Measurements from ENCODE around the gene MOAP1.
"Not testable (repeated sequence)": the region's sequence is repeated elsewhere in the genome, so short reads cannot be mapped to it uniquely, and the experiment has no call there.

The MOAP1 gene

DNA sequence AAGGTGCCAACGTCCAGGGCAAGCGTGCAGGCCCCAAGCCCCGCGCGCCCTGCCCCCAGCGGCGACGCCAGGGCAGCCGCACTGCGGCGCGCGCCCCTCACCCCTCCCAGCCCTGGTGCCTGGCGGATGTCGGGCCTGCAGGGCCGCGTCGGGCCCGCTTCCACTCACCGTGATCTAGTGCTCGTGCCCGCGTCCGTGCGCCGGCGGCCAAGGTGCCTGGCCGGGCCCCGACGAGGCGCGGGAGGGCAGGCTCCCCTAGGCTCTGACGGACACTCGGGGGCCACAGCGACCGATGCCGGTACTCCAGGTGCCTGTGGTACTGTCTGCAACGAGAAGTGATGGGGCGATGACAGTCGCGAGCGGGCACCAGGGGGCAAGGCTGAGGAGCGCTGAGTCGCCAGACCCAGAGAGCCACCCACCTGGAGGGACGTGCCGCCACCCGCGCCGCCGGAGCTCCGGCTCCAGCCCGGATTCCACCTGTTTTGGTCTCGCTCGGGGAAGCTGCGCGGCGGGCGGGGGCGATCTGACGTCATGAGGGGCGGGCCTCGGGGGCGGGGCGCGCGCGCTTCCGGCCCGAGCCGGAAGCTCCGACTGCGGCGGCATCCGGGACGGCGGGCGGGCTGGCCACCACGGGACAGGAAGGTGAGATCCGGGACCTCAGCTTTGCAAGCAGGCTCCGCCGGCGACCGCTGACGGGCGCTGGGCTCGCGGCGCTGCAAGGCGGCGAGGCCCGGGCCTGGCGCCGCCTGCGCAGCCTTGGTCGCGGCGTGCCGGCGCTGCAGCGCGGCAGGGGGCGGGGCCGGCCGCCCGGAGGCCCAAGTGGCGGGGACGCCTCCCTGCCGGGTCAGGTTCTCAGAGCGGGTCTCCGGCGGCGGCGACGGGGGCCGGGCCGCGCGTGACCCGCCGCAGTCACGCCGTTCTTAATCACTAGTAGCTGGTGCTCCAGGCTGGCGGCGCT, at the start of gene MOAP1, which contains the start of gene LYSET:
Gene MOAP1 (minus strand): TSS at position 507 of the 958 bp plus-strand sequence. CDS start 655 bp downstream, outside the sequence.
Gene LYSET (plus strand): TSS at position 927 of the 958 bp plus-strand sequence. CDS start 89 bp downstream, outside the sequence.
- peak; percentile 88 to 90 for DNase-seq

GRCh38 chr14:93233078-93233477, 48.4 kb upstream of the MOAP1 start:
- not testable (repeated sequence) for DNase-seq

DNA sequence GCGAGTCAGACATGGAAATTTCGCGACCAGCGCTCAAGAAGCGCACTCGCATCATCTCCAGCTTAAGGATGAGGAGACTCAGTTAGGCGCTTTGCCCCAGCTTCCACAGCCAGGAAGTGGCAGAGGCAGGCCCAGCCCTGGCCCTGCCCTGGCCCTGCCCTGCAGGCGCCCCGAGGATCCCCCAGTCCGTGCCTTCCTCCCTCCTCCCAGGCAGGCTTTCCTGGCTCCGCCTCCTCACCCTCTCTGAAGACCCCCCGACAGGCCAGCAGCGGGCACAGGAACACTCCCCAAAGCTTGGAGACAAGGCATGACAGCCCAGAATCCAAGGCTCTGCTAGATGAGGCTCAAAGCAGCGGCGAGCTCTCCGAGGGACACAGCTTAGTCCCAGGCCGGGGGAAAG, 47.5 kb upstream of the MOAP1 start:
- no peak for DNase-seq

DNA sequence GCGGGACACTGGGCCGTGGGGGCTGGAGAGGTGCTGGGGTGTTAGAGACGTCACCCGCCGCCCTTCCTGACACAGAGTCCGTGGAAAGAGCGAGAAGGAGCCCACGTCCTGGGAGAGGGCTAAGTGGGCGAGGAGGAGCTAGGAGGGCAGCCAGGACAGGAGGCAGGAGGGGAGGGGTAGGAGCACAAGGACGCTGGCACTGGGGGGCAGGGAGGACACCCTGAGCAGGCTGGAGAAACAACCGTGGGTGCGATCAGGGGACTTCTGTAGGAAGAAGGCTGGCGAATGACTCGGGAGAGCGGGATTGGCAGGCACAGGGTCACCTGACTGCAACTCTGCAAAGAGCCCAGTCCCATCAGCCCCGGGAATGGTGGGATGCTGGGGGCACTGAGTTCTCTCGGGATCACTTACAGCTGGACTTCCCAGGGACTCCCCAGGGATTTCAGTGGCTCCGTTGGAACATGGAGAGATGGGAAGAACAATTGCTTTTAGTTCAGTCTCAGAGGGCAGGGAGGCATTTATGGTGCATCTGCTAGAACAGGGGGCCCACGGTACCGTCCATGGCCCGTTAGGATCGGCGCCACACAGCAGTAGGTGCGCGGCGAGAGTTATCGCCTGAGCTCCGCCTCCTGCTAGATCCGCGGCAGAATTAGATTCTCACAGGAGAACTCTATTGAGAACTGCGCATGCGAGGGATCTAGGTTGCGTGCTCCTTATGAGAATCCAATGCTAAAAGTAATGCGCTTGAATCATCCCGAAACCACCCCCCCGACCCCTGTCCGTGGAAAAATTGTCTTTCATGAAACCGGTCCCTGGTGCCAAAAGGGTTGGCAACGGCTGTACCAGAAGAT, 46.7 kb upstream of the MOAP1 start:
- DNase-seq = no peak

GRCh38 chr14:93230539-93230938, 45.8 kb upstream of the MOAP1 start:
- no peak for DNase-seq

DNA sequence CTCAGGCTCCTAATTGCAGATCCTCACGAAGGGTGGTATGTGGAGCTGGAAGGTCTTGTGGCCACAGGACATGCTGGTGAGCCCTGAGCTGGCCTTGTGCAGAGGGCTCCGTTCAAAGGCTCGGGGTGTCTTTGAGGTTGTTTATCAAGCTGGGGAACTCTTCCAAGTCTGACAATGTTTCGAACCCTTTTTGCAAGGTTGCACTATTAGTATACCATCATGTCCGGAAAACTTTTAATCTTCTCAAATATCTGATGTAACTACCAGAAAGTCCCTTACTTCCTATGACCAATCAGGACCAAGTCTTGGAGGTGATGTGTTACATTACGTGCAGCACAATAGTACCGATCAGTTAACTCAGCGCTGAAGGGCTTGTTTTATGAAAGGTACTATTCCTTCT, 43.9 kb upstream of the MOAP1 start:
- no peak for DNase-seq

DNA sequence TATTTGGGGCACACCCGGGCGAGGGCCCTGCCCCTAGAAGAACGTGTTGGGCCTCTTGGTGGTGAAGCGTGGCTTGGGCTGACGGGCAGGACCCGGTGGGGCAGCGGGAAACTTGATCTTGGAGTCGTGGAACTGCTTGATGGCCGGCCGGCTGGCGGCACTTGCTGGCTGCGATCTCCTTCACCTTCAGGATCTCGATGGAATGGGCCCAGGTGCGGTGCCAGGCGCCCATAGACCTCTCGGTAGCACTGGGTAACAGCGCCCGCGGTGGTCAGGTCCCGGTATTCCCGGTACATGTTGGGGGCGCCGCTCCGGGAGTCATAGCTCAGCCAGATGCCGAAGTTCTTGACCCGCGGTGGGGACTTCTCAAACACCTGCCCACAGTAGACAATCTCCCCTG, 38.9 kb upstream of the MOAP1 start:
- no peak for DNase-seq

DNA sequence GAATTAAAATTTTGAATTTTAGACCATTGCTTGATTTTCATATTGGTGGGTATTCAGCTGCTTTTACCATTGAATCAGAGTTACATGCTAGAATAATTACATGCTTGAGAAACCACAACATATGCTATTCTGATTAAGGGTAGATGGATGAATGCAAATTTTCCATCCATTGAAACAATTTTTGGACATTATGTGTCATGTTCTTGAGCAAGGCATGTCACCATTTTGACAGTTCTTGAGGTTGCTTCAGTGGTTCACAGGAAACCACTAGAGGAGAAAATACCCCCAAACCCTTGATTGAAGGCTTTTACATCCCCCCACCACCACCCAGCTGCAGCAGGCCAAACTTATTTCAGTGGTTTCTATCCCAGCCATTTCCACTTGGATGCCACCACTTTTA, 35.8 kb upstream of the MOAP1 start:
- no peak for DNase-seq

DNA sequence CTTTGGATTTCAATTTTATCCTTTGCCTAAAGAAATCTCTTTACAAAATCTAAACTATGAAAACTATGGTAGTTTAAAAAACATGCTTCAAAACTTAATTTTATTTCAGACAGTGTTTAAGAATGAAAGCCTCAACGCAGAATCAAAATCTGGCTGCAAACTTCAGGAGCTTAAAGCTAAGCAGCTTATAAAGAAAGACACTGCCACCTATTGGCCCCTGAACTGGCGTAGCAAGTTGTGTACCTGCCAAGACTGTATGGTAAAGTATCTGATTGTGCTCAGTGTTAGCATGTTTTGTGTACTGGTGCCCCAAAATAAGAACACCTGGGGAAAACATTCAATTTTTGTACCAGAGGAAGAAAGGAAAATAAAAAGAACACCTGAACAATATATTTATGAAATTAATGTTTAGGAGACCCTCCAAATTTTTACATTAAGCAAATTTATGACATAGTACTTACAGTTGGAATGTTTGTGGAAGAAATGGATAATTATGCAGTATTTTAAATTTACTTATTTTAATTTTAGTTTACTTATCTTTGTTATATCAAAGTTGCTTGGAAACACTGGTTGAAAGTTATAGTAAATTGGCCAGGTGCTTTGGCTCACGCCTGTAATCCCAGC, 34.5 kb upstream of the MOAP1 start:
- peak; percentile 72 to 73 for DNase-seq

GRCh38 chr14:93214598-93214997, 29.9 kb upstream of the MOAP1 start:
- DNase-seq = no peak

GRCh38 chr14:93212432-93212831, 27.7 kb upstream of the MOAP1 start:
- DNase-seq = no peak

DNA sequence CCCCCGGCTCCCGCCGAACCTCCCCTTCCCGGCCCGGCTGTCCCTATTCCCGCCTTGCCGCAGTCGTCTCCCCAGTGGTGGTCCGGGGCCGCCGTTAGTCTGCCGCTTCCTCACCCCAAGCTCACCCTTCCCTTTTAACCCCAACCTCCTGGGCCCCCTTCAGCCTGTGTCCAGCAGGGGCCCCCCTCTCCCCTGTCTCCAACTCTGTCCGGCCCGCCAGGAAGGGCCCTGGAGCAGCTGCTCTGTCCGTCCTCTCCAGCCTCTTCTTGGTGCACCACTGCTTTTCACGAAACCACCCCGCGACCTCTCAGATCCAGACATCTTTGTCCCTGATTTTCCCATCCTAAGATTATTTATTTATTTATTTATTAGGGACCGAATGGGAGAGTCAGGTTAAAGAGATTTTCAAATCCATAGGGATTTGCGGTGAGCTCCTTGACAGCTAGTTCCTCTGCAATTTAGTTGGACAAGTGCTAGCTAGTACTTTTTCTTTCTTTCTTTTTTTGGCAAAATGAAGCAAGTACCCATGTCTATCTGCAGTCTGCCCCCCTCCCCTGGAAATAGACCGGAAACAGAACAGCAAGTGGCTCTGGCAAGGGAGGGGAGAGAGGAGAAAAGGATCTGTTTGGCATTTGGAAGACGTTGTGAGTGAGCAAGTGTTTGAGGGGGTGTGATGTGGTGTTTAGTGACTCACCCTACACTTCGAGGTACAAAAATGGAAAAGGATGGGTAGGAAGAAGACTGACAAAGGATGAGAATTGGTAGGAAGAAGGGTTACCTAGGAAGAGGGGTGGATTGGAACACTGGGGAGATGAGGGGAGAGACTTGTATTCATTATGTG, 23.0 kb upstream of the MOAP1 start:
- peak; percentile 44 to 55 for DNase-seq

GRCh38 chr14:93206793-93207467, 22.2 kb upstream of the MOAP1 start, which contains the start of the genes GON7 and UBR7:
TSS of gene GON7 (minus strand) at chr14:93207065. CDS start at chr14:93207037, 28 bp downstream.
TSS of gene UBR7 (plus strand) at chr14:93207256. CDS start at chr14:93207292, 36 bp downstream.
- peak; percentile 99 for DNase-seq

DNA sequence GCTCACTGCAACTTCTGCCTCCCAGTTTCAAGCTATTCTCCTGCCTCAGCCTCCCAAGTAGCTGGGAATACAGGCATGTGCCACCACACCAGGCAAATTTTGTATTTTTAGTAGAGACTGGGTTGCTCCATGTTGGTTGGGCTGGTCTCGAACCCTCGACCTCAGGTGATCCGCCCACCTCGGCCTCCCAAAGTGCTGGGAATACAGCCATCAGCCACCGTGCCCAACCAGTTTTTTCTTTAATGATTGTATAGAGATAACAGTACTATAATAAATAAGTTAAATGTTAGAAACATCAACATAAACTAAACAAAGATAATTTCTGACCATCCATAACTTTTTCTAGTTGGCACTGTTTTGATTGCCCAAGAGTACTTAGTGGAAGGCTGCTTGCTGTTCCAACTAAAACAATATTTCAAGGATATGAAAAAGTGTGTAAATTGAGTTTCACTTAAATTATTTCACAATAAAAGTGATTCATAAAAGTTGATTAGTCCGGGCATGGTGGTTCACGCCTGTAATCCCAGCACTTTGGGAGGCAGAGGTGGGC, 16.5 kb upstream of the MOAP1 start:
- no peak for DNase-seq

GRCh38 chr14:93200553-93200952, 15.9 kb upstream of the MOAP1 start:
- no peak for DNase-seq

- DNase-seq = no peak
These were observed 14.3 kb upstream of the MOAP1 start for GRCh38 chr14:93199031-93199430.

DNA sequence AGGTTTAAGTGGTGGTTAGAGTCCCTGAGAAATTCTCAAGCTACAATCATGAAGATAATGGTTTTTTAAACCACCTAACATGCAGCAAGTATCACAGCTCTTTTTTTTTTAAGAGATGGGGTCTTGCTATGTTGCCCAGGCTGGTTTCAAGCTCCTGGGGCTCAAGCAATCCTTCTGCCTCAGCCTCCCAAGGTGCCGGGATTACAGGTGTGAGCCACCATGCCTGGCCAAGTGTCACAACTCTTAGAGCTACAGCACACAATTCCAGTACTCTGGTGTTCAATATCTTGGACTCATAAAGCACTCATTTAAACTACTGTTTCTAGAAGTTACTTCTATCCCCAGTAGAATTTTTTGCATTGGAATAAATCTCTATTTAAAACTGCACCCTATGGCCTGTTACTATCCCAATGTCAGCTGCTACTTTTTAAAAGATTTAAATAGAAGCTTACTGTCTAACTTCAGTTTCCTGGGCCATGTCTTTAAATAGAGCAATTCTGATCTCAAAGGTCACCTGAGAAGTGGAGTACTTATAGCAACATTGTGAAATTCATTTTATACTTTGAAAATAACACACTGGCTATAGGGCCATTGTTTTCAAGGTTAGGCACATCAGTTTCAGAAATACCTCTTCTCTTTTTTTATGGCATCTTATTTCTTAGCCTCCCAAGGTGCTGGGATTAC, 10.8 kb upstream of the MOAP1 start:
- DNase-seq = no peak

GRCh38 chr14:93186956-93187355, 2.3 kb upstream of the MOAP1 start:
- no peak for DNase-seq

- no peak for DNase-seq
These were observed 1.8 kb upstream of the MOAP1 start for GRCh38 chr14:93186466-93186865.

DNA sequence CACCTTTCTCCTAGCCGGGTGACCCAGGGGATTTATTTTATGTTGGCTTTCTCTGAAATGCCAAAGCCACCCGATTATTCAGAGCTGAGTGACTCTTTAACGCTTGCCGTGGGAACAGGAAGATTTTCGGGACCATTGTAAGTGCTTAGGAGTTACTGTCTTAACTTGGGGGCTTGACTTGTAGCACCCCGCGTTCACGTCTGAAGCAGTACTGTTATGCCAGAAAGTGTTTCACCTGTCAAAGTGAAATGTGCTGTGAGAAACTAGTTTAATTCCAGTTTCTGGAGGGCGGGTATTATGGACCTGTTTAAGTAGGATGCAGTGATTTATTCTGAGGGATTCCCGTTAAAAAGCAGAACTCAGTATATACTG, 638 bp upstream of the MOAP1 start:
- no peak for DNase-seq
